BJ (cell line): Measurements from ENCODE around the gene COL1A1. TPM values are rescaled to one million over a fixed set of nuclear protein-coding genes. Genes with fewer than 3 reads are reported as not detected.
A peak's percentile ranks its signal among the peaks of the same experiment; 100 is the strongest.

Experiments used
- CTCF ChIA-PET: fragments of 350-600 bp; formaldehyde crosslinking; extraction: SDS; loops from one replicate; lab custom pipeline; 2021; ENCODE audit warnings: antibody characterized with exemption, inconsistent platforms; lab: Yijun Ruan, JAX
- POLR2A ChIA-PET: fragments of 300-600 bp; sonication (Branson Sonifier 250); formaldehyde crosslinking; extraction: SDS; loops from one replicate; lab custom pipeline; 2021; ENCODE audit warnings: antibody characterized with exemption; lab: Charles Lee
- DNase-seq: peaks from one replicate; pipeline ENCODE4 v3.0.0-alpha.2; 2011; ENCODE audit warnings: low read depth
- H3K27me3 ChIP-seq: 2 replicates; pipeline ENCODE4 v1.6.0; 2011; ENCODE audit warnings: low read length; ENCODE audit not compliant: control insufficient read depth, insufficient read depth
- H3K36me3 ChIP-seq: 2 replicates; pipeline ENCODE4 v1.5.1; 2011; ENCODE audit warnings: low read length; ENCODE audit not compliant: control insufficient read depth, insufficient read depth
- H3K4me3 ChIP-seq: 2 replicates; pipeline ENCODE4 v1.5.1; 2011; ENCODE audit warnings: low read depth, mild to moderate bottlenecking, control low read depth, low read length
- CTCF ChIP-seq: IDR thresholded peaks from 2 replicates; pipeline ENCODE4 v1.5.1; 2011; ENCODE audit warnings: low read depth, mild to moderate bottlenecking, control low read depth, inconsistent platforms, low read length, moderate library complexity; ENCODE audit not compliant: insufficient read depth
- polyA plus RNA-seq: library from polyadenylated mRNA; depleted of rRNA; stranded (reverse); fragments of >200 nt; gene quantifications from 2 replicates; pipeline ENCODE4 v1.2.3, GENCODE V29; 2011

COL1A1 gene
- polyA plus RNA-seq, 1 experiment: 2,161 TPM

- no peak for DNase-seq
- Histone ChIP-seq H3K36me3 (peaks cover 4% of the 10 kb centered on the region; the same call in 1 of the 2 replicates), H3K4me3 (no peak overlapping the region), H3K27me3 (no peaks in the 10 kb centered on the region)
- POLR2A ChIA-PET: no interaction called here
- TF ChIP-seq CTCF: no peak
- CTCF ChIA-PET: interaction anchor here (0.7 to 8.5 kb wide), 4 partner anchors 13 to 119 kb away, joined by 3 to 146 read pairs (median 4); partner anchors contain the start of gene TMEM92
Observed at GRCh38 chr17:50174444-50174843, 27.0 kb downstream of the COL1A1 start.

- Histone ChIP-seq H3K36me3 (peaks cover 4% of the 10 kb centered on the region; the same call in 1 of the 2 replicates), H3K27me3 (no peaks in the 10 kb centered on the region), H3K4me3 (no peak overlapping the region)
- ChIA-PET CTCF (interaction anchor here (0.7 to 8.5 kb wide), 11 partner anchors 12 to 125 kb away, joined by 3 to 146 read pairs (median 5); partner anchors contain the start of gene TMEM92), POLR2A (interaction anchor here (0.5 to 1.3 kb wide), 9 partner anchors 8 to 125 kb away, joined by 3 to 13 read pairs (median 3); partner anchors contain the start of gene COL1A1)
- DNase-seq: peak; percentile 78
- no peak for TF ChIP-seq CTCF
Observed at GRCh38 chr17:50173335-50173941, 28.0 kb downstream of the COL1A1 start.

GRCh38 chr17:50172936-50173334 lies 28.5 kb downstream of the COL1A1 start:
- no peak for TF ChIP-seq CTCF
- H3K36me3 ChIP-seq: peaks cover 4% of the 10 kb centered on the region; the same call in 1 of the 2 replicates
- H3K27me3 ChIP-seq: no peaks in the 10 kb centered on the region
- no peak for DNase-seq
- ChIA-PET POLR2A (interaction anchor here (0.5 to 1.3 kb wide), 5 partner anchors 9 to 125 kb away, joined by 3 to 13 read pairs (median 4); partner anchors contain the start of gene COL1A1), CTCF (interaction anchor here (0.8 to 8.5 kb wide), 9 partner anchors 12 to 125 kb away, joined by 3 to 146 read pairs (median 5); partner anchors contain the start of genes COL1A1 and TMEM92)
- no peak overlapping the region for H3K4me3 ChIP-seq

- no peak for TF ChIP-seq CTCF
- POLR2A ChIA-PET: no interaction called here
- DNase-seq: no peak
- peaks cover 4% of the 10 kb centered on the region; the same call in 1 of the 2 replicates for H3K36me3 ChIP-seq
- CTCF ChIA-PET: interaction anchor here (0.9 to 8.5 kb wide), 7 partner anchors 11 to 124 kb away, joined by 3 to 146 read pairs (median 9); partner anchors contain the start of genes COL1A1 and TMEM92
- H3K27me3 ChIP-seq: no peaks in the 10 kb centered on the region
- no peak overlapping the region for H3K4me3 ChIP-seq
Observed at GRCh38 chr17:50172130-50172529, 29.3 kb downstream of the COL1A1 start.

GRCh38 chr17:50171371-50172071 lies 29.9 kb downstream of the COL1A1 start:
- H3K4me3 ChIP-seq: no peak overlapping the region
- no peak for TF ChIP-seq CTCF
- CTCF ChIA-PET: interaction anchor here (1.1 to 8.5 kb wide), 7 partner anchors 7 to 125 kb away, joined by 4 to 229 read pairs (median 15); partner anchors contain the start of gene TMEM92
- POLR2A ChIA-PET: no interaction called here
- no peaks in the 10 kb centered on the region for H3K27me3 ChIP-seq
- H3K36me3 ChIP-seq: peaks cover 3% of the 10 kb centered on the region; the same call in 1 of the 2 replicates
- no peak for DNase-seq
